ENCODE results near the gene TMBIM1.

DNA sequence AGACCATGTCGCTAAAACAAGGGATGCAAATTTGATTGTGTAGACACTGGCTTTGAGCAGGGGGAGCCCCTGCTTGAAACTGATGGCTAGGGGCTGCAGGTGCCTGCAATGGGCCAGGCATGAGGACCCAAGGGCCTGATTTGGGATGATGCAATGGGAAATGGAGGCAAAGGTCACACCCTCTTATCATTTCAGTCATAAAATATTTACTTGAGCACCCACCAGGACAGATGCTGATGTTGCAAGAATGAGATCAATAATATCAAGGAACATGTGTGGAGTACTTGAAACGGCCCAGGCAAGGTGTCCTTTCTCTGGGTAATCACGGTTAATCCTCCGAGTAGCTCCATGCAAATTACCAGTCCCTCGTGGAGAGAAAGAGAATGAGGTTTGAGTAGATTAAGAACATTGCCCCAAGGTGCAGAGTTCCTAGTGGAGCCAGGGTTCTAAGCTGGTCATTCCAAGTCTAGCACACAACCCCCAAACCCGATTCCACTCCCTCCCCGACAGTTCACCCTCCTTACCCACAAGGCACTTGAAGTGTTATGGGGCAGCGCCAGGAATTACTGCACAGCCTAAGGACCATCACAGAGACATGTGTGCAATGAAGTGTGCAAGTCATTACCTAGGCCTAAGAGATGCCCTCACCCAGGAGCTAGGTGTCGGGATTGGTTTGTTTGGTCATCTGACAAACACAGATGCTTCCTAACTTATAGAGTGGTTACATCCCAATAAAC, 14.0 kb upstream of the TMBIM1 start:
- no peak for TF ChIP-seq EZH2 (IDR thresholded peaks at IDR 0.05; ENCODE audit: low read length, missing control alignments)
- TF ChIP-seq, protein P1, sequence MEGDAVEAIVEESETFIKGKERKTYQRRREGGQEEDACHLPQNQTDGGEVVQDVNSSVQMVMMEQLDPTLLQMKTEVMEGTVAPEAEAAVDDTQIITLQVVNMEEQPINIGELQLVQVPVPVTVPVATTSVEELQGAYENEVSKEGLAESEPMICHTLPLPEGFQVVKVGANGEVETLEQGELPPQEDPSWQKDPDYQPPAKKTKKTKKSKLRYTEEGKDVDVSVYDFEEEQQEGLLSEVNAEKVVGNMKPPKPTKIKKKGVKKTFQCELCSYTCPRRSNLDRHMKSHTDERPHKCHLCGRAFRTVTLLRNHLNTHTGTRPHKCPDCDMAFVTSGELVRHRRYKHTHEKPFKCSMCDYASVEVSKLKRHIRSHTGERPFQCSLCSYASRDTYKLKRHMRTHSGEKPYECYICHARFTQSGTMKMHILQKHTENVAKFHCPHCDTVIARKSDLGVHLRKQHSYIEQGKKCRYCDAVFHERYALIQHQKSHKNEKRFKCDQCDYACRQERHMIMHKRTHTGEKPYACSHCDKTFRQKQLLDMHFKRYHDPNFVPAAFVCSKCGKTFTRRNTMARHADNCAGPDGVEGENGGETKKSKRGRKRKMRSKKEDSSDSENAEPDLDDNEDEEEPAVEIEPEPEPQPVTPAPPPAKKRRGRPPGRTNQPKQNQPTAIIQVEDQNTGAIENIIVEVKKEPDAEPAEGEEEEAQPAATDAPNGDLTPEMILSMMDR (conservative IDR thresholded peaks at IDR 0.05 in 1 of 2, IDR thresholded peaks at IDR 0.05 in 1 of 2; ENCODE audit: low read depth in 1 of 2, low read length in 2 of 2): no peak

All from fibroblast of lung (primary cell).